Measurements from ENCODE around the gene BCAS4.

The BCAS4 gene

DNA sequence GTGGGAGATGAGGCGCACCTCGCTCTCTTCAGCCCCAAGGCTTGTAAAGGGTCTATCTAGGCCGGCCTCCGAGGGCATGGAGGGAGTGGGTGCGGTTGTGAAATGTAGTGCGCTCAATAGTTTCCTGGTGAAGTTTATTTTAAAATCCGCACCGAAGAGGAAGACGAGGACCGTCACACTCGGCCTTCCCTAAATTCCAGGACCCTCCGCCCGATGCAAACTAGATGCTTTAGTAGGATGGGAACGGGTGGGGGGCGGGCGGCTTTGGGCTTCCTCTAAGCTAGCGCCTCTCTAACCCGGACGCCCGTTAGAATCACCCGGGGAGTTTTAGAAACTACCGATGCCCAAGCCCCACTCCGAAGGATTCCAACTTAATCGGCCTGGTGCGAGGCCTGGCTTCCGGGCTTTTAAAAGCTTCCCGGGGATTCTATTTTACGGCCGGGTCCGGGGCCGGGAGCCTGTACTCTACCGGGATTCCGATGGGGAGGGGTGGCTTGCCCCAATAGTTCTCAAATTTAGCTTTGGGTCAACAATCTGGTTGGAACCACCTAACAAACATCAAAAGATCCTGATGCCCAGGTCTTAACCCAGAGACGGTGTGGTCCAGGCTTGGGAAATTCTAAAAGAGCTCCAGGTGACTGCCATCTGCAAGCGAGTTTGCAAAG is 548 bp upstream of the BCAS4 start (continued):
- no peak for TF ChIP-seq SCRT1 (tag by site-specific recombination; IDR thresholded peaks at IDR 0.05; ENCODE audit: borderline replicate concordance)
- TF ChIP-seq MEIS1 (CRISPR knock-in tag; IDR thresholded peaks at IDR 0.05; ENCODE audit: borderline replicate concordance): no peak
- no peak for TF ChIP-seq ZNF292 (tag by site-specific recombination; IDR thresholded peaks at IDR 0.05; ENCODE audit: borderline replicate concordance, low read depth)
- no peak; the same call in 1 of the 2 replicates for TF ChIP-seq ZFHX2 (tag by site-specific recombination; conservative IDR thresholded peaks at IDR 0.05)
- TF ChIP-seq, protein P1, sequence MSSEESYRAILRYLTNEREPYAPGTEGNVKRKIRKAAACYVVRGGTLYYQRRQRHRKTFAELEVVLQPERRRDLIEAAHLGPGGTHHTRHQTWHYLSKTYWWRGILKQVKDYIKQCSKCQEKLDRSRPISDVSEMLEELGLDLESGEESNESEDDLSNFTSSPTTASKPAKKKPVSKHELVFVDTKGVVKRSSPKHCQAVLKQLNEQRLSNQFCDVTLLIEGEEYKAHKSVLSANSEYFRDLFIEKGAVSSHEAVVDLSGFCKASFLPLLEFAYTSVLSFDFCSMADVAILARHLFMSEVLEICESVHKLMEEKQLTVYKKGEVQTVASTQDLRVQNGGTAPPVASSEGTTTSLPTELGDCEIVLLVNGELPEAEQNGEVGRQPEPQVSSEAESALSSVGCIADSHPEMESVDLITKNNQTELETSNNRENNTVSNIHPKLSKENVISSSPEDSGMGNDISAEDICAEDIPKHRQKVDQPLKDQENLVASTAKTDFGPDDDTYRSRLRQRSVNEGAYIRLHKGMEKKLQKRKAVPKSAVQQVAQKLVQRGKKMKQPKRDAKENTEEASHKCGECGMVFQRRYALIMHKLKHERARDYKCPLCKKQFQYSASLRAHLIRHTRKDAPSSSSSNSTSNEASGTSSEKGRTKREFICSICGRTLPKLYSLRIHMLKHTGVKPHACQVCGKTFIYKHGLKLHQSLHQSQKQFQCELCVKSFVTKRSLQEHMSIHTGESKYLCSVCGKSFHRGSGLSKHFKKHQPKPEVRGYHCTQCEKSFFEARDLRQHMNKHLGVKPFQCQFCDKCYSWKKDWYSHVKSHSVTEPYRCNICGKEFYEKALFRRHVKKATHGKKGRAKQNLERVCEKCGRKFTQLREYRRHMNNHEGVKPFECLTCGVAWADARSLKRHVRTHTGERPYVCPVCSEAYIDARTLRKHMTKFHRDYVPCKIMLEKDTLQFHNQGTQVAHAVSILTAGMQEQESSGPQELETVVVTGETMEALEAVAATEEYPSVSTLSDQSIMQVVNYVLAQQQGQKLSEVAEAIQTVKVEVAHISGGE (tag by site-specific recombination; conservative IDR thresholded peaks at IDR 0.05; ENCODE audit: low read depth): peak; percentile 30; the same call in 1 of the 2 replicates
- TF ChIP-seq ZNF571 (tag by site-specific recombination; IDR thresholded peaks at IDR 0.05): no peak
- TF ChIP-seq ZBTB1 (tag by site-specific recombination; IDR thresholded peaks at IDR 0.05): no peak
- no peak for TF ChIP-seq ZNF843 (tag by site-specific recombination; IDR thresholded peaks at IDR 0.05)
- TF ChIP-seq ZNF561 (tag by site-specific recombination; IDR thresholded peaks at IDR 0.05; ENCODE audit: borderline replicate concordance): no peak
- no peak for TF ChIP-seq ZNF791 (tag by site-specific recombination; IDR thresholded peaks at IDR 0.05)
- TF ChIP-seq SP7 (tag by site-specific recombination; IDR thresholded peaks at IDR 0.05): no peak
- TF ChIP-seq ZNF184 (tag by site-specific recombination; IDR thresholded peaks at IDR 0.05): no peak
- TF ChIP-seq MZF1 (tag by site-specific recombination; IDR thresholded peaks at IDR 0.05; ENCODE audit: borderline replicate concordance): no peak
- TF ChIP-seq ZNF560 (tag by site-specific recombination; IDR thresholded peaks at IDR 0.05; ENCODE audit: borderline replicate concordance): no peak
- TF ChIP-seq FEZF1 (tag by site-specific recombination; IDR thresholded peaks at IDR 0.05): no peak
- TF ChIP-seq ZNF654 (tag by site-specific recombination; IDR thresholded peaks at IDR 0.05; ENCODE audit: low read depth): peak; percentile 42
- no peak for TF ChIP-seq ZNF214 (tag by site-specific recombination; IDR thresholded peaks at IDR 0.05; ENCODE audit: borderline replicate concordance)
- no peak for TF ChIP-seq ZNF350 (tag by site-specific recombination; IDR thresholded peaks at IDR 0.05)
- TF ChIP-seq, protein P2, sequence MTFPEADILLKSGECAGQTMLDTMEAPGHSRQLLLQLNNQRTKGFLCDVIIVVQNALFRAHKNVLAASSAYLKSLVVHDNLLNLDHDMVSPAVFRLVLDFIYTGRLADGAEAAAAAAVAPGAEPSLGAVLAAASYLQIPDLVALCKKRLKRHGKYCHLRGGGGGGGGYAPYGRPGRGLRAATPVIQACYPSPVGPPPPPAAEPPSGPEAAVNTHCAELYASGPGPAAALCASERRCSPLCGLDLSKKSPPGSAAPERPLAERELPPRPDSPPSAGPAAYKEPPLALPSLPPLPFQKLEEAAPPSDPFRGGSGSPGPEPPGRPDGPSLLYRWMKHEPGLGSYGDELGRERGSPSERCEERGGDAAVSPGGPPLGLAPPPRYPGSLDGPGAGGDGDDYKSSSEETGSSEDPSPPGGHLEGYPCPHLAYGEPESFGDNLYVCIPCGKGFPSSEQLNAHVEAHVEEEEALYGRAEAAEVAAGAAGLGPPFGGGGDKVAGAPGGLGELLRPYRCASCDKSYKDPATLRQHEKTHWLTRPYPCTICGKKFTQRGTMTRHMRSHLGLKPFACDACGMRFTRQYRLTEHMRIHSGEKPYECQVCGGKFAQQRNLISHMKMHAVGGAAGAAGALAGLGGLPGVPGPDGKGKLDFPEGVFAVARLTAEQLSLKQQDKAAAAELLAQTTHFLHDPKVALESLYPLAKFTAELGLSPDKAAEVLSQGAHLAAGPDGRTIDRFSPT (tag by site-specific recombination; IDR thresholded peaks at IDR 0.05): 0 out of 2 replicates have a peak, but pooled peaks have one; percentile 19
- no peak for TF ChIP-seq ZNF768 (tag by site-specific recombination; IDR thresholded peaks at IDR 0.05)
- TF ChIP-seq ZFP37 (tag by site-specific recombination; IDR thresholded peaks at IDR 0.05): no peak

DNA sequence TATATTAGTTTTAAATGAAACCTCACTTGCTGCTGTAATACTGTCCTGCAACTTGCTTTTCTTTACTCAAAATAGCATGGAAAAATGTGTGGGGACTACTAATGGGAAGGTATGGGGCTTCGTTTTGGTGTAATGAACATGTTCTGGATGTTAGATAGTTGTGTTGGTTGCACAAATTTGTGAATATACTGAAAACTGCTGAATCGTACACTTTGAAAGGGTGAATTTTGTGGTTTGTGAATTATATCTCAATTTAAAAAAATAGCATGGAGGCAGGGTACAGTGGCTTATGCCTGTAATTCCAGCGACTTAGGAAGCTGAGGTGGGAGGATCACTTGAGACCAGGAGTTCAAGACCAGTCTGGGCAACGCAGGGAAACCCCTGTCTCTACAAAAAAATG is 2.3 kb downstream of the BCAS4 start:
- Histone ChIP-seq H3K36me3 (ENCODE audit: control insufficient read depth in 2 of 2, insufficient read depth in 1 of 2, low read length in 2 of 2) (no peaks in the 10 kb centered on the region), H3K4me3 (ENCODE audit: low read depth, low read length) (no peak overlapping the region), H3K9me3 (ENCODE audit: control insufficient read depth, insufficient read depth, low read depth, low read length) (no peaks in the 10 kb centered on the region), H3K27ac (ENCODE audit: extremely low read depth, low read depth, low read length) (no peak overlapping the region), H3K4me1 (ENCODE audit: control insufficient read depth, insufficient read depth, low read length) (peaks cover 2% of the 10 kb centered on the region; the same call in 1 of the 2 replicates)
- TF ChIP-seq, protein P3, sequence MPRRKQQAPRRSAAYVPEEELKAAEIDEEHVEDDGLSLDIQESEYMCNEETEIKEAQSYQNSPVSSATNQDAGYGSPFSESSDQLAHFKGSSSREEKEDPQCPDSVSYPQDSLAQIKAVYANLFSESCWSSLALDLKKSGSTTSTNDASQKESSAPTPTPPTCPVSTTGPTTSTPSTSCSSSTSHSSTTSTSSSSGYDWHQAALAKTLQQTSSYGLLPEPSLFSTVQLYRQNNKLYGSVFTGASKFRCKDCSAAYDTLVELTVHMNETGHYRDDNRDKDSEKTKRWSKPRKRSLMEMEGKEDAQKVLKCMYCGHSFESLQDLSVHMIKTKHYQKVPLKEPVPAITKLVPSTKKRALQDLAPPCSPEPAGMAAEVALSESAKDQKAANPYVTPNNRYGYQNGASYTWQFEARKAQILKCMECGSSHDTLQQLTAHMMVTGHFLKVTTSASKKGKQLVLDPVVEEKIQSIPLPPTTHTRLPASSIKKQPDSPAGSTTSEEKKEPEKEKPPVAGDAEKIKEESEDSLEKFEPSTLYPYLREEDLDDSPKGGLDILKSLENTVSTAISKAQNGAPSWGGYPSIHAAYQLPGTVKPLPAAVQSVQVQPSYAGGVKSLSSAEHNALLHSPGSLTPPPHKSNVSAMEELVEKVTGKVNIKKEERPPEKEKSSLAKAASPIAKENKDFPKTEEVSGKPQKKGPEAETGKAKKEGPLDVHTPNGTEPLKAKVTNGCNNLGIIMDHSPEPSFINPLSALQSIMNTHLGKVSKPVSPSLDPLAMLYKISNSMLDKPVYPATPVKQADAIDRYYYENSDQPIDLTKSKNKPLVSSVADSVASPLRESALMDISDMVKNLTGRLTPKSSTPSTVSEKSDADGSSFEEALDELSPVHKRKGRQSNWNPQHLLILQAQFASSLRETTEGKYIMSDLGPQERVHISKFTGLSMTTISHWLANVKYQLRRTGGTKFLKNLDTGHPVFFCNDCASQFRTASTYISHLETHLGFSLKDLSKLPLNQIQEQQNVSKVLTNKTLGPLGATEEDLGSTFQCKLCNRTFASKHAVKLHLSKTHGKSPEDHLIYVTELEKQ (tag by site-specific recombination; IDR thresholded peaks at IDR 0.05; ENCODE audit: borderline replicate concordance): no peak
- no peak for TF ChIP-seq ZNF266 (tag by site-specific recombination; IDR thresholded peaks at IDR 0.05; ENCODE audit: low read depth)
- no peak for TF ChIP-seq ZNF350 (tag by site-specific recombination; IDR thresholded peaks at IDR 0.05)
- no peak for TF ChIP-seq ZNF560 (tag by site-specific recombination; IDR thresholded peaks at IDR 0.05; ENCODE audit: borderline replicate concordance)
- CTCF ChIA-PET: interaction anchor here (3.3 kb wide), 1 partner anchor 132 kb away, joined by 21 read pairs; no protein-coding TSS in a partner anchor
- POLR2A ChIA-PET: no interaction called here
